ENCODE measurements around the gene BST2. TPM values are rescaled to one million over a fixed set of nuclear protein-coding genes. Genes with fewer than 3 reads are reported as not detected.

Gene BST2
- total and polyA plus RNA-seq, 7 experiments from 2014 or later: 29.9 to 221 (median 63.0) TPM

- peak within 1 kb of the TSS; percentile 73 to 93 (median 89) for H3K27ac Mint-ChIP-seq
- Histone ChIP-seq H3K27me3 (ENCODE audit: control insufficient read depth in 2 of 2, insufficient read depth in 2 of 2, low read length in 2 of 2) (no peaks in the 10 kb centered on the region), H3K27ac (ENCODE audit: low read depth, low read length) (peak within 1 kb of the TSS; percentile 70), H3K4me1 (ENCODE audit: control insufficient read depth in 2 of 2, insufficient read depth in 2 of 2, low read length in 2 of 2) (peaks cover 12 to 15% of the 10 kb centered on the region in 2 donors), H3K36me3 (ENCODE audit: control insufficient read depth in 2 of 3, insufficient read depth in 3 of 3, low read length in 3 of 3) (peaks cover 0 to 18% (median 0%) of the 10 kb centered on the region in 3 experiments), H3K9me3 (ENCODE audit: control insufficient read depth in 2 of 3, low read length in 3 of 3) (no peaks in the 10 kb centered on the region), H3K4me3 (ENCODE audit: low read length) (peak within 1 kb of the TSS; percentile 79)
- H3K4me3 Mint-ChIP-seq: peak within 1 kb of the TSS; percentile 87 to 95 (median 91)
- no peaks in the 10 kb centered on the region for H3K27me3 Mint-ChIP-seq
- intact Hi-C loops (cut with micrococcal nuclease): loop anchor here (1.0 to 2.0 kb wide), 14 partner anchors 15 to 589 kb away; partner anchors contain the start of genes BST2 (in 2 of the 2), DDA1 (in 2 of the 2), GTPBP3 (in 2 of the 2) and ANO8 (in 1 of the 2)
- peaks cover 0 to 13% (median 4%) of the 10 kb centered on the region in 5 donors for H3K36me3 Mint-ChIP-seq
- POLR2A ChIA-PET: interaction anchor here (0.5 to 3.4 kb wide), 19 partner anchors 9 to 1242 kb away, joined by 3 to 33 read pairs (median 4); partner anchors contain the start of genes BABAM1, BST2, DDA1 and PGLS
- H3K9me3 Mint-ChIP-seq: no peaks in the 10 kb centered on the region
- CTCF ChIA-PET: interaction anchor here (0.6 to 1.5 kb wide), 8 partner anchors 13 to 84 kb away, joined by 3 to 7 read pairs (median 4); no protein-coding TSS in a partner anchor
- peaks cover 4 to 28% (median 19%) of the 10 kb centered on the region in 7 donors for H3K4me1 Mint-ChIP-seq
- ATAC-seq: peak; percentile 99
- peak; percentile 85 to 98 (median 96) for DNase-seq
Measured at GRCh38 chr19:17419621-17420474, 14.4 kb upstream of the BST2 start, which contains the start of gene MVB12A. TSS of gene MVB12A (plus strand) at chr19:17420047. CDS start at chr19:17420136, 89 bp downstream.

- peak overlapping the region; percentile 71 to 93 (median 89) for H3K27ac Mint-ChIP-seq
Measured at GRCh38 chr19:17419154-17419620, 13.8 kb upstream of the BST2 start.

GRCh38 chr19:17418710-17419109, 13.3 kb upstream of the BST2 start:
- Histone ChIP-seq H3K9me3 (ENCODE audit: control insufficient read depth in 2 of 3, low read length in 3 of 3) (no peaks in the 10 kb centered on the region), H3K27ac (ENCODE audit: low read depth, low read length) (no peak overlapping the region), H3K4me3 (ENCODE audit: low read length) (no peak overlapping the region), H3K27me3 (ENCODE audit: control insufficient read depth in 2 of 2, insufficient read depth in 2 of 2, low read length in 2 of 2) (no peaks in the 10 kb centered on the region), H3K36me3 (ENCODE audit: control insufficient read depth in 2 of 3, insufficient read depth in 3 of 3, low read length in 3 of 3) (peaks cover 0 to 24% (median 0%) of the 10 kb centered on the region in 3 experiments), H3K4me1 (ENCODE audit: control insufficient read depth in 2 of 2, insufficient read depth in 2 of 2, low read length in 2 of 2) (peaks cover 12 to 15% of the 10 kb centered on the region in 2 donors)
- DNase-seq (no peak), ATAC-seq (no peak)
- intact Hi-C loops (cut with micrococcal nuclease): loop anchor here (1.0 to 2.0 kb wide), 13 partner anchors 13 to 590 kb away; partner anchors contain the start of genes DDA1 (in 2 of the 2), GTPBP3 (in 2 of the 2), ARRDC2 (in 1 of the 2) and BABAM1 (in 1 of the 2)
- Mint-ChIP-seq H3K27ac (peak overlapping the region in 4 of 9 donors; percentile 58 to 89 (median 80)), H3K4me3 (peak overlapping the region; percentile 87 to 95 (median 91)), H3K4me1 (peaks cover 0 to 25% (median 18%) of the 10 kb centered on the region in 7 donors), H3K27me3 (no peaks in the 10 kb centered on the region), H3K36me3 (peaks cover 0 to 17% (median 4%) of the 10 kb centered on the region in 5 donors), H3K9me3 (no peaks in the 10 kb centered on the region)
- ChIA-PET POLR2A (interaction anchor here (0.6 to 3.4 kb wide), 6 partner anchors 12 to 204 kb away, joined by 3 to 33 read pairs (median 4); partner anchors contain the start of genes BABAM1, BST2 and USE1), CTCF (interaction anchor here (0.8 to 1.5 kb wide), 3 partner anchors 27 to 83 kb away, joined by 3 to 5 read pairs (median 4); no protein-coding TSS in a partner anchor)

More at GRCh38 chr19:17419154-17419620, 13.8 kb upstream of the BST2 start:
- intact Hi-C loops (cut with micrococcal nuclease): loop anchor here (1.0 to 2.0 kb wide), 13 partner anchors 14 to 590 kb away; partner anchors contain the start of genes DDA1 (in 2 of the 2), GTPBP3 (in 2 of the 2), ARRDC2 (in 1 of the 2) and BABAM1 (in 1 of the 2)
- Mint-ChIP-seq H3K9me3 (no peaks in the 10 kb centered on the region), H3K4me1 (peaks cover 3 to 25% (median 19%) of the 10 kb centered on the region in 7 donors), H3K4me3 (peak overlapping the region; percentile 87 to 95 (median 91)), H3K36me3 (peaks cover 0 to 15% (median 4%) of the 10 kb centered on the region in 5 donors), H3K27me3 (no peaks in the 10 kb centered on the region)
- no peaks in the 10 kb centered on the region for H3K27me3 ChIP-seq (ENCODE audit: control insufficient read depth in 2 of 2, insufficient read depth in 2 of 2, low read length in 2 of 2)
- ChIA-PET POLR2A (interaction anchor here (0.5 to 3.4 kb wide), 17 partner anchors 8 to 1243 kb away, joined by 3 to 33 read pairs (median 4); partner anchors contain the start of genes BABAM1, BST2, PGLS and SLC27A1), CTCF (interaction anchor here (0.8 to 1.5 kb wide), 7 partner anchors 13 to 84 kb away, joined by 3 to 7 read pairs (median 5); no protein-coding TSS in a partner anchor)
- H3K27ac ChIP-seq (ENCODE audit: low read depth, low read length): peak overlapping the region; percentile 63
- H3K4me1 ChIP-seq (ENCODE audit: control insufficient read depth in 2 of 2, insufficient read depth in 2 of 2, low read length in 2 of 2): peaks cover 12 to 15% of the 10 kb centered on the region in 2 donors
- no peaks in the 10 kb centered on the region for H3K9me3 ChIP-seq (ENCODE audit: control insufficient read depth in 2 of 3, low read length in 3 of 3)
- peaks cover 0 to 22% (median 0%) of the 10 kb centered on the region in 3 experiments for H3K36me3 ChIP-seq (ENCODE audit: control insufficient read depth in 2 of 3, insufficient read depth in 3 of 3, low read length in 3 of 3)
- no peak for DNase-seq
- peak overlapping the region; percentile 79 for H3K4me3 ChIP-seq (ENCODE audit: low read length)
- no peak for ATAC-seq

- no peak for DNase-seq
Measured at GRCh38 chr19:17415121-17415520, 9.7 kb upstream of the BST2 start.

GRCh38 chr19:17414097-17414496, 8.7 kb upstream of the BST2 start:
- Histone ChIP-seq H3K4me1 (ENCODE audit: control insufficient read depth in 2 of 2, insufficient read depth in 2 of 2, low read length in 2 of 2) (peaks cover 2% of the 10 kb centered on the region in 2 donors), H3K9me3 (ENCODE audit: control insufficient read depth in 2 of 3, low read length in 3 of 3) (no peaks in the 10 kb centered on the region), H3K27me3 (ENCODE audit: control insufficient read depth in 2 of 2, insufficient read depth in 2 of 2, low read length in 2 of 2) (no peaks in the 10 kb centered on the region), H3K36me3 (ENCODE audit: control insufficient read depth in 2 of 3, insufficient read depth in 3 of 3, low read length in 3 of 3) (peaks cover 0 to 35% (median 0%) of the 10 kb centered on the region in 3 experiments), H3K4me3 (ENCODE audit: low read length) (no peak overlapping the region), H3K27ac (ENCODE audit: low read depth, low read length) (no peak overlapping the region)
- DNase-seq (no peak), ATAC-seq (no peak)
- no peaks in the 10 kb centered on the region for H3K9me3 Mint-ChIP-seq
- H3K4me3 Mint-ChIP-seq: no peak overlapping the region
- H3K4me1 Mint-ChIP-seq: peaks cover 3 to 29% (median 13%) of the 10 kb centered on the region in 7 donors
- intact Hi-C loops (cut with micrococcal nuclease): no loop called here
- POLR2A ChIA-PET: no interaction called here
- no peak overlapping the region for H3K27ac Mint-ChIP-seq
- CTCF ChIA-PET: no interaction called here
- H3K27me3 Mint-ChIP-seq: no peaks in the 10 kb centered on the region
- H3K36me3 Mint-ChIP-seq: peaks cover 4 to 20% (median 6%) of the 10 kb centered on the region in 5 donors

More at GRCh38 chr19:17415121-17415520, 9.7 kb upstream of the BST2 start:
- Histone ChIP-seq H3K27ac (ENCODE audit: low read depth, low read length) (no peak overlapping the region), H3K9me3 (ENCODE audit: control insufficient read depth in 2 of 3, low read length in 3 of 3) (no peaks in the 10 kb centered on the region), H3K4me1 (ENCODE audit: control insufficient read depth in 2 of 2, insufficient read depth in 2 of 2, low read length in 2 of 2) (peaks cover 6% of the 10 kb centered on the region in 2 donors), H3K4me3 (ENCODE audit: low read length) (no peak overlapping the region), H3K36me3 (ENCODE audit: control insufficient read depth in 2 of 3, insufficient read depth in 3 of 3, low read length in 3 of 3) (peaks cover 0 to 35% (median 0%) of the 10 kb centered on the region in 3 experiments), H3K27me3 (ENCODE audit: control insufficient read depth in 2 of 2, insufficient read depth in 2 of 2, low read length in 2 of 2) (no peaks in the 10 kb centered on the region)
- Mint-ChIP-seq H3K27ac (no peak overlapping the region), H3K4me1 (peaks cover 8 to 30% (median 19%) of the 10 kb centered on the region in 7 donors), H3K36me3 (peaks cover 4 to 20% (median 6%) of the 10 kb centered on the region in 5 donors), H3K27me3 (no peaks in the 10 kb centered on the region), H3K9me3 (no peaks in the 10 kb centered on the region), H3K4me3 (no peak overlapping the region)
- CTCF ChIA-PET: no interaction called here
- POLR2A ChIA-PET: interaction anchor here (0.6 to 1.3 kb wide), 3 partner anchors 10 to 34 kb away, joined by 3 read pairs; partner anchors contain the start of gene BST2
- intact Hi-C loops (cut with micrococcal nuclease): no loop called here
- no peak for ATAC-seq

GRCh38 chr19:17411801-17412200, 6.4 kb upstream of the BST2 start:
- H3K4me3 ChIP-seq (ENCODE audit: low read length): no peak overlapping the region
- H3K27ac ChIP-seq (ENCODE audit: low read depth, low read length): no peak overlapping the region
- CTCF ChIA-PET: no interaction called here
- H3K4me3 Mint-ChIP-seq: no peak overlapping the region
- H3K4me1 ChIP-seq (ENCODE audit: control insufficient read depth in 2 of 2, insufficient read depth in 2 of 2, low read length in 2 of 2): no peaks in the 10 kb centered on the region
- intact Hi-C loops (cut with micrococcal nuclease): no loop called here
- peaks cover 1 to 19% (median 6%) of the 10 kb centered on the region in 5 donors for H3K36me3 Mint-ChIP-seq
- H3K9me3 Mint-ChIP-seq: no peaks in the 10 kb centered on the region
- no peaks in the 10 kb centered on the region for H3K27me3 ChIP-seq (ENCODE audit: control insufficient read depth in 2 of 2, insufficient read depth in 2 of 2, low read length in 2 of 2)
- ATAC-seq (no peak), DNase-seq (no peak)
- H3K27ac Mint-ChIP-seq: peak overlapping the region in 1 of 9 donors; percentile 71
- H3K27me3 Mint-ChIP-seq: no peaks in the 10 kb centered on the region
- H3K4me1 Mint-ChIP-seq: peaks cover 14 to 33% (median 24%) of the 10 kb centered on the region in 7 donors
- POLR2A ChIA-PET: interaction anchor here (1.0 kb wide), 1 partner anchor 8 kb away, joined by 6 read pairs; the partner anchor contains the start of gene MVB12A
- H3K36me3 ChIP-seq (ENCODE audit: control insufficient read depth in 2 of 3, insufficient read depth in 3 of 3, low read length in 3 of 3): peaks cover 0 to 35% (median 0%) of the 10 kb centered on the region in 3 experiments
- H3K9me3 ChIP-seq (ENCODE audit: control insufficient read depth in 2 of 3, low read length in 3 of 3): no peaks in the 10 kb centered on the region
